ENCODE results near the gene GGTA1. TPM values are rescaled to one million over a fixed set of nuclear protein-coding genes. Genes with fewer than 3 reads are reported as not detected.

GGTA1 gene
- total and polyA plus RNA-seq, 2 of the 8 experiments (the other 6 are each of a cell fraction or from before 2014, with no cell fraction given) = not detected

DNA sequence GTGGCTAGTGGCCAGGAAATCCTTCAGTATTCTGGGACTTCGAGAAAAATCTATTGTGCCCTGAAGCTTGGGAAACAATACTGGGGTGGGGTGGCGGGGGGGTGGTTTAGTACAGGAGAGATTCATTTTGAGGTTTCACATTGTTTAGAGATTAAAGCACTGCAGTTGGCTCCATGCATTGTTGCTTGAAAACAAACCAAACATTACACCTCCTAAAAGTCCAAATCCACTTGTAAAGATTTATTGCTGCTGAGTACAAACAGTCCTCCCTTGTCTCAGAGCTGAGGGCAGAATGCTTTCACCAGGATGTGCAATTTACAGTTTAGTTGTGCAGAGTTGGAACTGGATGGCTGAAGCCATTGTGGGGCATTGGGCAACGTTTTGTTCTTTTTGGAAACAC, 49.4 kb downstream of the GGTA1 start (continued):
- TF ChIP-seq, protein P1, sequence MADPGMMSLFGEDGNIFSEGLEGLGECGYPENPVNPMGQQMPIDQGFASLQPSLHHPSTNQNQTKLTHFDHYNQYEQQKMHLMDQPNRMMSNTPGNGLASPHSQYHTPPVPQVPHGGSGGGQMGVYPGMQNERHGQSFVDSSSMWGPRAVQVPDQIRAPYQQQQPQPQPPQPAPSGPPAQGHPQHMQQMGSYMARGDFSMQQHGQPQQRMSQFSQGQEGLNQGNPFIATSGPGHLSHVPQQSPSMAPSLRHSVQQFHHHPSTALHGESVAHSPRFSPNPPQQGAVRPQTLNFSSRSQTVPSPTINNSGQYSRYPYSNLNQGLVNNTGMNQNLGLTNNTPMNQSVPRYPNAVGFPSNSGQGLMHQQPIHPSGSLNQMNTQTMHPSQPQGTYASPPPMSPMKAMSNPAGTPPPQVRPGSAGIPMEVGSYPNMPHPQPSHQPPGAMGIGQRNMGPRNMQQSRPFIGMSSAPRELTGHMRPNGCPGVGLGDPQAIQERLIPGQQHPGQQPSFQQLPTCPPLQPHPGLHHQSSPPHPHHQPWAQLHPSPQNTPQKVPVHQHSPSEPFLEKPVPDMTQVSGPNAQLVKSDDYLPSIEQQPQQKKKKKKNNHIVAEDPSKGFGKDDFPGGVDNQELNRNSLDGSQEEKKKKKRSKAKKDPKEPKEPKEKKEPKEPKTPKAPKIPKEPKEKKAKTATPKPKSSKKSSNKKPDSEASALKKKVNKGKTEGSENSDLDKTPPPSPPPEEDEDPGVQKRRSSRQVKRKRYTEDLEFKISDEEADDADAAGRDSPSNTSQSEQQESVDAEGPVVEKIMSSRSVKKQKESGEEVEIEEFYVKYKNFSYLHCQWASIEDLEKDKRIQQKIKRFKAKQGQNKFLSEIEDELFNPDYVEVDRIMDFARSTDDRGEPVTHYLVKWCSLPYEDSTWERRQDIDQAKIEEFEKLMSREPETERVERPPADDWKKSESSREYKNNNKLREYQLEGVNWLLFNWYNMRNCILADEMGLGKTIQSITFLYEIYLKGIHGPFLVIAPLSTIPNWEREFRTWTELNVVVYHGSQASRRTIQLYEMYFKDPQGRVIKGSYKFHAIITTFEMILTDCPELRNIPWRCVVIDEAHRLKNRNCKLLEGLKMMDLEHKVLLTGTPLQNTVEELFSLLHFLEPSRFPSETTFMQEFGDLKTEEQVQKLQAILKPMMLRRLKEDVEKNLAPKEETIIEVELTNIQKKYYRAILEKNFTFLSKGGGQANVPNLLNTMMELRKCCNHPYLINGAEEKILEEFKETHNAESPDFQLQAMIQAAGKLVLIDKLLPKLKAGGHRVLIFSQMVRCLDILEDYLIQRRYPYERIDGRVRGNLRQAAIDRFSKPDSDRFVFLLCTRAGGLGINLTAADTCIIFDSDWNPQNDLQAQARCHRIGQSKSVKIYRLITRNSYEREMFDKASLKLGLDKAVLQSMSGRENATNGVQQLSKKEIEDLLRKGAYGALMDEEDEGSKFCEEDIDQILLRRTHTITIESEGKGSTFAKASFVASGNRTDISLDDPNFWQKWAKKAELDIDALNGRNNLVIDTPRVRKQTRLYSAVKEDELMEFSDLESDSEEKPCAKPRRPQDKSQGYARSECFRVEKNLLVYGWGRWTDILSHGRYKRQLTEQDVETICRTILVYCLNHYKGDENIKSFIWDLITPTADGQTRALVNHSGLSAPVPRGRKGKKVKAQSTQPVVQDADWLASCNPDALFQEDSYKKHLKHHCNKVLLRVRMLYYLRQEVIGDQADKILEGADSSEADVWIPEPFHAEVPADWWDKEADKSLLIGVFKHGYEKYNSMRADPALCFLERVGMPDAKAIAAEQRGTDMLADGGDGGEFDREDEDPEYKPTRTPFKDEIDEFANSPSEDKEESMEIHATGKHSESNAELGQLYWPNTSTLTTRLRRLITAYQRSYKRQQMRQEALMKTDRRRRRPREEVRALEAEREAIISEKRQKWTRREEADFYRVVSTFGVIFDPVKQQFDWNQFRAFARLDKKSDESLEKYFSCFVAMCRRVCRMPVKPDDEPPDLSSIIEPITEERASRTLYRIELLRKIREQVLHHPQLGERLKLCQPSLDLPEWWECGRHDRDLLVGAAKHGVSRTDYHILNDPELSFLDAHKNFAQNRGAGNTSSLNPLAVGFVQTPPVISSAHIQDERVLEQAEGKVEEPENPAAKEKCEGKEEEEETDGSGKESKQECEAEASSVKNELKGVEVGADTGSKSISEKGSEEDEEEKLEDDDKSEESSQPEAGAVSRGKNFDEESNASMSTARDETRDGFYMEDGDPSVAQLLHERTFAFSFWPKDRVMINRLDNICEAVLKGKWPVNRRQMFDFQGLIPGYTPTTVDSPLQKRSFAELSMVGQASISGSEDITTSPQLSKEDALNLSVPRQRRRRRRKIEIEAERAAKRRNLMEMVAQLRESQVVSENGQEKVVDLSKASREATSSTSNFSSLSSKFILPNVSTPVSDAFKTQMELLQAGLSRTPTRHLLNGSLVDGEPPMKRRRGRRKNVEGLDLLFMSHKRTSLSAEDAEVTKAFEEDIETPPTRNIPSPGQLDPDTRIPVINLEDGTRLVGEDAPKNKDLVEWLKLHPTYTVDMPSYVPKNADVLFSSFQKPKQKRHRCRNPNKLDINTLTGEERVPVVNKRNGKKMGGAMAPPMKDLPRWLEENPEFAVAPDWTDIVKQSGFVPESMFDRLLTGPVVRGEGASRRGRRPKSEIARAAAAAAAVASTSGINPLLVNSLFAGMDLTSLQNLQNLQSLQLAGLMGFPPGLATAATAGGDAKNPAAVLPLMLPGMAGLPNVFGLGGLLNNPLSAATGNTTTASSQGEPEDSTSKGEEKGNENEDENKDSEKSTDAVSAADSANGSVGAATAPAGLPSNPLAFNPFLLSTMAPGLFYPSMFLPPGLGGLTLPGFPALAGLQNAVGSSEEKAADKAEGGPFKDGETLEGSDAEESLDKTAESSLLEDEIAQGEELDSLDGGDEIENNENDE (IDR thresholded peaks at IDR 0.05; ENCODE audit: insufficient replicate concordance, low read length) = no peak
- TF ChIP-seq GTF2F1 (IDR thresholded peaks at IDR 0.05; ENCODE audit: borderline replicate concordance, low read depth, low read length) (no peak), HDAC6 (IDR thresholded peaks at IDR 0.05; ENCODE audit: low read depth, low read length) (no peak), EGR1 (IDR thresholded peaks at IDR 0.05; ENCODE audit: borderline replicate concordance, low read depth, low read length) (no peak), POLR2A (IDR thresholded peaks at IDR 0.05; ENCODE audit: control extremely low read depth in 1 of 2, low read depth in 2 of 2, low read length in 2 of 2) (no peak), CBX5 (IDR thresholded peaks at IDR 0.05; ENCODE audit: low read depth, low read length) (no peak)
- TF ChIP-seq, protein P2, sequence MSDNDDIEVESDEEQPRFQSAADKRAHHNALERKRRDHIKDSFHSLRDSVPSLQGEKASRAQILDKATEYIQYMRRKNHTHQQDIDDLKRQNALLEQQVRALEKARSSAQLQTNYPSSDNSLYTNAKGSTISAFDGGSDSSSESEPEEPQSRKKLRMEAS (IDR thresholded peaks at IDR 0.05) = no peak

Measured in H1 (cell line).